NOMO-1 treated with DMSO at 0.1 percent for 48 hours (cell line): Measurements from ENCODE around the gene CAND2.

Source experiments
- DNase-seq: peaks from one replicate; lab custom pipeline; 2025; ENCODE audit not compliant: unreplicated experiment; lab: John Stamatoyannopoulos, UW

The CAND2 gene

GRCh38 chr3:12796171-12797123 is at the start of gene CAND2:
Gene CAND2, plus strand, starts transcription at chr3:12796680. Its CDS starts 41 bp downstream, at chr3:12796721.
- DNase-seq: no peak

DNA sequence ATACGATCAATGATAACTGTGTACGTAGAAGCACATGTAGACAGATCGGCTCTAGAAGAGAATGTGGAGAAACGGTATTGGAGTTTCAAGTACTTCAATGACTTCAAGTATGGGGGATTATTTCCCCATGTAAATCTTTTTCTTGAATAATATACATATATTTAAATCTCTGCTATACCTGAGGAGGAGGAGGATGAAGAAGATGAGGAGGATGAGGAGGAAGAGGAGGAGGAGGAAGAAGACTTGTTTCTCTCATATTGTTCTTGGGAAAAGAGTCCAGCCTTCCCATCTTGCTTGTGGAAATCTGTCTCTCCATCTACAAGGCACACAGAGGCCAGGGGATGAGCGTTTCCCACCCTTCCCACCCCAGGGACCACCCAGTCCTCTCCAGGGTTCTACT is 48.0 kb upstream of the CAND2 start:
- DNase-seq: no peak

GRCh38 chr3:12750223-12750622 is 46.3 kb upstream of the CAND2 start:
- DNase-seq: no peak

DNA sequence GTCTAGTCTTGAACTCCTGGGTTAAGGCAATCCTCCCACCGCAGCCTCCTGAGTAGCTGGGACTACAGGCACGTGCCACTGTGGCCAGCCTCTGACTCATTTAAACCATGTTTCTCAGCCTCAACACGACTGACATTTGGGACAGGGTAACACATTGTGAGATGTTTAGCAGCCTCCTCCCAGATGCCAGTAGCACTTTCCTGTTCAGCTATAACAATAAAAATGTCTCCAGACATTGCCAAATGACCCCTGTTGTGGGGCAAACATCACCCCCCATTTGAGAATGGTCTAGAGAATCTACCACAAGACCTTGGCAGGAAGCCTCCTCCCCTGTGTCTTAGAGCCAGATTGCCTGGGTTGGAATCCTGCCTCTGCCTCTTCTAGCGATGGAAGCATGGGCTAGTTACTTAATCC is 45.8 kb upstream of the CAND2 start:
- no peak for DNase-seq

GRCh38 chr3:12751571-12751970 is 44.9 kb upstream of the CAND2 start:
- no peak for DNase-seq

DNA sequence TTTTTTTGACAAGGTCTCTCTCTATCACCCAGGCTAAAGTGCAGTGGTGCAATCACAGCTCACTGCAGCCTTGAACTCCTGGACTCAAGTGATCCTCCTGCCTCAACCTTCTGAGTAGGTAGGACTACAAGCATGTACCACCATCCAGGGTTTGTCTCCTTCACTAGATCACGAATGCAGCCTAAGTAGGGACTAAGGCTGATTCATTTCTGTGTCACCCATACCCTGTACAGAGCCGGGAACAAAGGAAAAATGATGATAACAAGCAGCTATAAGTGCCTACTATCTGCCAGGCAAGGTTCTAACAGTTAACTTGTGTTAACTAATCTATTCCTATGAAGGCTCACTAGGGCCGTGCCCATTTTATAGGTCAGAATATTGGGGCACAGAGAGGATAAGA is 44.4 kb upstream of the CAND2 start:
- no peak for DNase-seq

DNA sequence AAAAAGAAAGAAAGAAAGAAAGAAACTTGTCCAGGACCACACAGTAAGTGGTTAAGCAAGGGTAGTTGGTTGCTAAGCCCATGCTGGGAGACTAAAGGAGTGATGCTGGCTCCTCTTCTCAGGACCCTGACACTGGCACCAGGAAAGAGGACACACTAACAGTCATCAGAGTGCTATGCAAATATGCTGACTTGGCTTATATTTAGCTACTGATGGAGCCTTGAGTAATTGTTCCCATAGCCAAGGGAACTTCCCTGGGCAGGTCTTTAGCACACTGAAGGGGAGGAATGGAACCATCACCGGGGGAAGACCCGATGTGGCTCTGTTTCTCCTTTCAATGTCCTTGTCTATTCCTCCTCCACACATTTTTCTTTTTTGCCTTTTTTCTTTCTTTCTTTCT is 43.7 kb upstream of the CAND2 start:
- DNase-seq: no peak

DNA sequence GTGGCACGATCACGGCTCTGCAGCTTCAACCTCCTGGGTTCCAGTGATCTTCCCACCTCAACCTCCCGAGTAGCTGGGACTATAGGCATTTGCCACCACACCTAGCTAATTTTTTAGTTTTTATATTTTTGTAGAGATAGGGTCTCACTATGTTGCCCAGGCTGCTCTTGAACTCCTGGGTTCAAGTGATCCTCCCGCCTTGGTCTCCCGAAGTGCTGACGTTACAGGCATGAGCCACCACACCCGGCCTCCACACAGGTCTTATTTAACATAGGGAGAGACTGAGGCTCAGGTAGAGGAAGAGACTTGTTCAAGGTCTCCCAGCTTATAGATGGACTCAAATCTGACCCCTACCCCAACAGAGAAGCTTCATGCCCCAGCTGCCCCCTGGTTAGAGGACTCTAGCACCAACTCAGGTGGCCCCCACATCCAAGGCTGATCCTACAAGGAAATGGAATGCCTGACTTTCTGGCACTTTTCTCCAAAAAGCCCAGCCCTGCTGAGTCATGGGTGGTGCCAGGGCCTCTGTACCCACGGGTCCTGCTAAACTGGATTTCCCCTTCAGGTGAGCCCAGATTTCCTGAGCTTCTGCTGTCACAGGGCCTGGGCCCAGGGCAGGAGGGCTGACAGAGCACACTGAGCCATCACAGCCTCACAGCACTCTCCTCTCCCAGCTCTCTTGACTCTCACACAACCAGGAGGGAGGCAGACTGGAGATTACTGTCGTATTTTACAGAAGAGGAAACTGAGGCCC is 43.0 kb upstream of the CAND2 start:
- DNase-seq: no peak

- no peak for DNase-seq
Observed at GRCh38 chr3:12754313-12754712, 42.2 kb upstream of the CAND2 start.

GRCh38 chr3:12755754-12756153 is 40.7 kb upstream of the CAND2 start:
- DNase-seq: no peak

GRCh38 chr3:12756175-12756574 is 40.3 kb upstream of the CAND2 start:
- DNase-seq: no peak

GRCh38 chr3:12756635-12757034 is 39.8 kb upstream of the CAND2 start:
- no peak for DNase-seq

DNA sequence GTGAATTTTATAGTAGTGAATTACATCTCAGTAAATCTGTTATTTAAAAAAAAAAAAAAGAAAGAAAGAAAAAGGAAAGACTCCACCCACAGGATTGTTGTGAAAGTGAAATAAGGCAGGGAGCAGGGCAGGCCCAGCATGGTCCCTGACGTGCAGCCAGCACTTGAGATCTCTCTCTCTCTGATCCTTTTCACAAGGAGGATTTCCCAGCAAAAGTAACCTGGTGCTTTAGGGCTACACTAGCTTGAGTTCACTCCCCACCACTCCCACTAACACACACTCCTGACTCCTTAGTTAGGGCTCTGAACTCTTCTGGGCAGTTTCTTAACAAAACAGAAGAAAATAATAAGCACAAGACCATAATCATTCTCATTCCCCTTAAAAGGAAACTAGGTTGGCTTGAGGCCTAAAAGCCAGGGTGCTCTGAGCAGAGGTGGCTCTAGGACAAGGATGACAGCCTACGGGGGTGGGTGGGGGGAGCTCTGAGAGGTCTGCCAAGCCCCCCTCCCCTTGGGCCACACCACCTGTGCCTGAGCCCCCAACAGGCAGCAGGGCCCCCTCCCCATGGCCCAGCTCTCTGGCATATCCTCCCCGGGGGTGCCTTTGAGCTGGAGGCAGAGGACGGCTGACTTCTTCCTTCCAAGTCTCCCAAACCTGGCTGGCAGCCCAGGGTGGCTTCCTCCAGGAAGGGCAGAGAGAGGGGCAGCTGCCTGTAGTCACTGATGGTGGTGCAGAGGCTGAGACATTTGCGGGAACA is 38.3 kb upstream of the CAND2 start:
- DNase-seq: no peak

DNA sequence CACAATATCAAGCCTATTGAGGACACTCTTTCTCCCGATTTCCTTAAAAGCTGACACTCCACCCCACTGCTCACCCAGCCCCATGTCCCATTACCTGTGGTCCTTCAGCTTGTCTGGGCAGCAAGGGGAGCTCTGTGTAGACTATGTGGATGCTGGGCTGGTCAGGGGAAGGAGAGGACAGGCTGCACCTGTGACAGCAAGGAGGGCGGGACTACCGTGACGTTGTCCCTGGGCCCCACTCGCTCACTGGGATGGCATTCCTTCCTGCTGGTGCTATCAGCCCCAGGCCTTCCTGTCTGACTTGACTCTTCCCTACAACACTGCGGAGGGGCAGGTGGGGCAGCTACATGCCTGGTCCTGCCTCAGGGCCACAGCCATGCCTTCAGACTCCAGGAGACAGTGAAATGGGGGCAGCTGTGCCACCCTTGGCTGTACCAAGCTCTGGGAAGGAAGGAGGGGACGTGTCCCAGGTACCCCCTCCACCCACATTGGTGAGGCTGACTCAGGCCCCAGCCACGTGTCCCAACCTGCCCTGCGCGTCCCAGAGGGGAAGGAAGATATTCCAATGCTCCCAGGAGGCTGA is 37.3 kb upstream of the CAND2 start, which contains the start of gene TMEM40:
TSS of gene TMEM40 (minus strand) at position 163 of the 583 bp plus-strand sequence. CDS start 9,427 bp downstream, outside the sequence.
- no peak for DNase-seq

DNA sequence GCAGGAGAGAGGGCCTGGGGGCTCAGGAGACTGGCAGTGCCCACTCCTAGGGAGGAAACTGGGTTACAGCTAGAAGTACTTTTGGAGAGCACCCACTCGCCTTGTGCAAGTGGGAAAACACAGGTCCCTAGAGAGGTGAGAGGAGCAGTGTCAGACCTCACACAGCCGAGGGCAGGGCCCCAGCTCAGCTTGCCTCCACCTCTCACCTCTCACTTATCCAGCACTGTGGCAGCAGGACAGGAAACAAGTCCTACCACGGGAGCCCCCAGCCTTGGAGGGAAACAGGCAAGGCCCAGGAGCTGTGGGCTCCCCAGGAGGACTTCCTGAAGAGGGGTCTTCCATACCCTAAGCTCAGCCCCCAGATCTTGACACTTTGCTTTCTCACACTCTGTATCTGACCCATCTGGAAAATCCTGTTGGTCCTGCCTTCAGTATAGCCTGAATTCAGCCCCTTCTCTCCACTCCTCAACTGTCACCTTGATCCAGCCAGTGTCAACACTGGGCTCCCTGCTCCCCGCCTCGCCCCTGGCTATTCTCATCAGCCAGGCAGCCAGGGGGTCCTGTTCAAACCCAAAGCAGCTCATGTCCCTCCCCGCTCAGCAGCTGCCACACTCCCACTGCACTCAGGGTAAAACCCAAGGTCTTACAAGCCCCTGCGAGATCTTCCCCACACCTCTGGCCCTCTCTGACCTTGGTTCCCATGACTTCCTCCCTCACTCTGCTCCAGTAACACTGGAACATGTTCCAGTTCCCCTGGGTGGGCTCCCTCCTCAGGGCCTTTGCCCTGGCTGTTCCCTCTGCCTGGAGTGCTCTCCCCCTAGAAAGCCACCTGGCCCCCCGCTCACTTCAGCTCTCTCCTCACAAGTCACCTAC is 36.6 kb upstream of the CAND2 start:
- no peak for DNase-seq

DNA sequence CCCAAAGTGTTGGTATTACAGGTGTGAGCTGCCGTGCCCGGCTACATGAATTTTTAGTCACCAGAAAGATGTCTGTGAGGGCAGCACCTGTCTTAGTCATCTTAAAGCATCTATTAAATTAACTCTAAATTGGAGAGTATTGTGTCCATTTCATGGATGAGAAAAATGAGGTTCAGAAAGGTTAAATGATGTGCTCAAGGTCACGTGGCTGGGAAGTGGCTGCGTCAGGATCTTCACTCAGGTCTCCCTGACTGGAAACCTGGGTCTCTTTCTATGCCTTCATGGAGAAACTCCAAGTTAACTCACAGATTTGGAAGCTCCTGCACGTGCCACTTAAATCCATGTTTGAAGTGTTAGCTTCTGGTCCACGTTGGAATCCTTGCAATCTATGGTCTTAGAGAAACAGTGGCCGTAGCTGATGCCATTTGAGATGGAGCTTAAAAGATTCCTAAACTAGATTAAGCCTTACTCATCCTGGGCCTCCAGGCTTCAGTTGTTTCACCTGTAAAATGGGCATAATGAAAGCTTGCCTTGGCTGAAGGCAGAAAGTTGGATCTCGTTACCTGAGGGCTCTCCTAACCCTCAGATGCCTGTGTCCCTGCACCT is 32.2 kb upstream of the CAND2 start:
- no peak for DNase-seq

GRCh38 chr3:12766541-12766940 is 29.9 kb upstream of the CAND2 start:
- DNase-seq: no peak

GRCh38 chr3:12768579-12769527 is 27.6 kb upstream of the CAND2 start:
- DNase-seq: no peak
